H1 (cell line): ENCODE data around the gene SDHAF2.
"Not testable (repeated sequence)": the region's sequence is repeated elsewhere in the genome, so short reads cannot be mapped to it uniquely, and the experiment has no call there.

Experiments
- BRCA1 ChIP-seq: IDR thresholded peaks from 2 replicates; pipeline ENCODE4 v1.6.1; 2012; ENCODE audit warnings: low read depth, low read length, improper control_type of control experiment
- CBX8 ChIP-seq: fragments of 300-800, 300-1000 bp; sonication (generic); IDR thresholded peaks from 2 replicates; pipeline ENCODE4 v1.7.1; 2016; ENCODE audit warnings: low read depth, low read length, borderline replicate concordance
- EZH2 ChIP-seq: fragments of 200-600 bp; sonication (generic); IDR thresholded peaks from 2 replicates; pipeline ENCODE4 v1.7.1; 2012; ENCODE audit warnings: low read depth, mild to moderate bottlenecking, moderate library complexity, low read length, inconsistent platforms; ENCODE audit not compliant: severe bottlenecking
- POLR2AphosphoS5 ChIP-seq: IDR thresholded peaks from 2 replicates; pipeline ENCODE4 v1.6.1; 2011; ENCODE audit warnings: low read depth, low read length
- RXRA ChIP-seq: IDR thresholded peaks from 2 replicates; pipeline ENCODE4 v1.6.1; 2011; ENCODE audit warnings: low read depth, mild to moderate bottlenecking, low read length, moderate library complexity; ENCODE audit not compliant: insufficient read depth
- SIN3A ChIP-seq, 2 experiments: IDR thresholded peaks in 1 of 2; conservative IDR thresholded peaks in 1 of 2; 2 replicates each; pipeline ENCODE4 v1.6.1; 2011 to 2012; ENCODE audit warnings: low read length in 2 of 2, improper control_type of control experiment in 1 of 2, low read depth in 1 of 2, mild to moderate bottlenecking in 1 of 2
- TAF1 ChIP-seq: IDR thresholded peaks from 2 replicates; pipeline ENCODE4 v1.6.1; 2011; ENCODE audit warnings: mild to moderate bottlenecking, low read depth, low read length
- TF ChIP-seq, protein P1 (sequence below), 3 experiments: IDR thresholded peaks; 1 replicate in 2 of 3; 2 replicates in 1 of 3; pipeline versions ENCODE4 v1.5.1 to v1.6.1; 2011; ENCODE audit warnings: low read length in 3 of 3, mild to moderate bottlenecking in 3 of 3, inconsistent platforms in 2 of 3, low read depth in 1 of 3, moderate library complexity in 1 of 3; ENCODE audit not compliant: insufficient read depth in 1 of 3; ENCODE audit errors: control extremely low read depth in 1 of 3

DNA sequence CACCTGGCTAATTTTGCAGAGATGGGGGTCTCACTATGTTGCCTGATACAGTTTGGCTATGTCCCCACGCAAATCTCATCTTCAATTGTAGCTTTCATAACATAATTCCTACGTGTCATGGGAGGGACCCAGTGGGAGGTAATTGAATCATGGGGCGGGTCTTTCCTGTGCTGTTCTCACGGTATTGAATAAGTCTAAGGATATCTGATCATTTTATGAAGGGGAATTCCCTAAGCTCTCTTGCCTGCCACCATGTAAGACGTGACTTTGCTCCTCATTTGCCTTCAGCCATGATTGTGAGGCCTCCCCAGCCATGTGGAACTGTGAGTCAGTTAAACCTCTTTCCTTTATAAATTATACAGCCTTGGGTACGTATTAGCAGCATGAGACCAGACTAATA is 37.7 kb downstream of the SDHAF2 start:
- TF ChIP-seq RXRA; POLR2AphosphoS5; EZH2; CBX8; BRCA1; TAF1; SIN3A (conservative IDR thresholded peaks at IDR 0.05 in 1 of 2, IDR thresholded peaks at IDR 0.05 in 1 of 2; ENCODE audit: low read depth in 1 of 2, low read length in 2 of 2): not testable (repeated sequence)
- TF ChIP-seq, protein P1, sequence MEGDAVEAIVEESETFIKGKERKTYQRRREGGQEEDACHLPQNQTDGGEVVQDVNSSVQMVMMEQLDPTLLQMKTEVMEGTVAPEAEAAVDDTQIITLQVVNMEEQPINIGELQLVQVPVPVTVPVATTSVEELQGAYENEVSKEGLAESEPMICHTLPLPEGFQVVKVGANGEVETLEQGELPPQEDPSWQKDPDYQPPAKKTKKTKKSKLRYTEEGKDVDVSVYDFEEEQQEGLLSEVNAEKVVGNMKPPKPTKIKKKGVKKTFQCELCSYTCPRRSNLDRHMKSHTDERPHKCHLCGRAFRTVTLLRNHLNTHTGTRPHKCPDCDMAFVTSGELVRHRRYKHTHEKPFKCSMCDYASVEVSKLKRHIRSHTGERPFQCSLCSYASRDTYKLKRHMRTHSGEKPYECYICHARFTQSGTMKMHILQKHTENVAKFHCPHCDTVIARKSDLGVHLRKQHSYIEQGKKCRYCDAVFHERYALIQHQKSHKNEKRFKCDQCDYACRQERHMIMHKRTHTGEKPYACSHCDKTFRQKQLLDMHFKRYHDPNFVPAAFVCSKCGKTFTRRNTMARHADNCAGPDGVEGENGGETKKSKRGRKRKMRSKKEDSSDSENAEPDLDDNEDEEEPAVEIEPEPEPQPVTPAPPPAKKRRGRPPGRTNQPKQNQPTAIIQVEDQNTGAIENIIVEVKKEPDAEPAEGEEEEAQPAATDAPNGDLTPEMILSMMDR (IDR thresholded peaks at IDR 0.05; ENCODE audit: control extremely low read depth in 1 of 3, insufficient read depth in 1 of 3, low read depth in 1 of 3, low read length in 3 of 3), result not testable (repeated sequence)
